ENCODE data around the gene CHMP1A.
A peak's percentile ranks its signal among the peaks of the same experiment; 100 is the strongest.
"Not testable (repeated sequence)": the region's sequence is repeated elsewhere in the genome, so short reads cannot be mapped to it uniquely, and the experiment has no call there.

Gene CHMP1A

GRCh38 chr16:89691986-89692569 lies 34.6 kb upstream of the CHMP1A start:
- DNase-seq, result no peak

GRCh38 chr16:89691231-89691985 lies 33.9 kb upstream of the CHMP1A start:
- DNase-seq, result no peak

GRCh38 chr16:89690392-89690901 lies 32.9 kb upstream of the CHMP1A start:
- no peak for DNase-seq

GRCh38 chr16:89689621-89690020 lies 32.1 kb upstream of the CHMP1A start:
- DNase-seq, result not testable (repeated sequence)

- DNase-seq, result no peak
These were observed 31.6 kb upstream of the CHMP1A start for GRCh38 chr16:89689142-89689541.

GRCh38 chr16:89688395-89688794 lies 30.9 kb upstream of the CHMP1A start:
- DNase-seq, result no peak

- no peak for DNase-seq
These were observed 29.8 kb upstream of the CHMP1A start for GRCh38 chr16:89687092-89687940.

GRCh38 chr16:89686520-89687091 lies 29.1 kb upstream of the CHMP1A start, which contains the start of gene CDK10:
CDK10 (plus strand) TSS chr16:89686689; CDS start chr16:89686711, 22 bp downstream.
- DNase-seq, result peak; percentile 83

- no peak for DNase-seq
These were observed 28.4 kb upstream of the CHMP1A start for GRCh38 chr16:89685916-89686315.

- no peak for DNase-seq
These were observed 20.8 kb upstream of the CHMP1A start for GRCh38 chr16:89678258-89678657.

- no peak for DNase-seq
These were observed 14.9 kb upstream of the CHMP1A start for GRCh38 chr16:89672177-89672941.

- not testable (repeated sequence) for DNase-seq
These were observed 14.1 kb upstream of the CHMP1A start for GRCh38 chr16:89671565-89671964.

- no peak for DNase-seq
These were observed 13.3 kb upstream of the CHMP1A start for GRCh38 chr16:89670496-89671431.

GRCh38 chr16:89669755-89670154 lies 12.2 kb upstream of the CHMP1A start:
- no peak for DNase-seq

GRCh38 chr16:89668790-89669158 lies 11.3 kb upstream of the CHMP1A start:
- no peak for DNase-seq

- DNase-seq, result no peak
These were observed 10.1 kb upstream of the CHMP1A start for GRCh38 chr16:89667633-89668032.

GRCh38 chr16:89667000-89667399 lies 9.5 kb upstream of the CHMP1A start:
- DNase-seq, result not testable (repeated sequence)

GRCh38 chr16:89664238-89664637 lies 6.7 kb upstream of the CHMP1A start:
- not testable (repeated sequence) for DNase-seq

GRCh38 chr16:89661215-89661614 lies 3.7 kb upstream of the CHMP1A start:
- DNase-seq, result no peak

- no peak for DNase-seq
These were observed 2.6 kb upstream of the CHMP1A start for GRCh38 chr16:89660146-89660545.
